Aorta (tissue), 5 donors: ENCODE results near the gene REN. TPM values are rescaled to one million over a fixed set of nuclear protein-coding genes. Genes with fewer than 3 reads are reported as not detected.

ENCODE experiments used
- ATAC-seq: fragments of 200-7000 bp; cut with Tn5 transposase; one replicate; pipeline ENCODE4 v1.9.1; 2022; ENCODE audit warnings: moderate library complexity; ENCODE audit not compliant: low FRiP score
- DNase-seq, 2 donors: peaks; one replicate each; pipeline ENCODE4 v3.0.0-alpha.2; 2020
- H3K27ac ChIP-seq, 2 donors: one replicate each; pipeline ENCODE4 v1.5.1; 2013; ENCODE audit warnings: low read length in 2 of 2, mild to moderate bottlenecking in 2 of 2, moderate library complexity in 2 of 2, control low read depth in 1 of 2, inconsistent platforms in 1 of 2, low read depth in 1 of 2
- H3K27me3 ChIP-seq, 2 donors: one replicate each; pipeline ENCODE4 v1.6.1; 2013; ENCODE audit warnings: control low read depth in 1 of 2, low read length in 1 of 2, mild to moderate bottlenecking in 1 of 2, moderate library complexity in 1 of 2; ENCODE audit not compliant: insufficient read depth in 2 of 2, control insufficient read depth in 1 of 2
- H3K36me3 ChIP-seq, 2 donors: one replicate each; pipeline ENCODE4 v1.6.1; 2013; ENCODE audit warnings: control low read depth in 1 of 2, low read length in 1 of 2, mild to moderate bottlenecking in 1 of 2; ENCODE audit not compliant: insufficient read depth in 2 of 2, control insufficient read depth in 1 of 2
- H3K4me1 ChIP-seq, 2 donors: one replicate each; pipeline ENCODE4 v1.6.1; 2013; ENCODE audit warnings: low read length in 2 of 2, control low read depth in 1 of 2, mild to moderate bottlenecking in 1 of 2, moderate library complexity in 1 of 2; ENCODE audit not compliant: insufficient read depth in 2 of 2, control insufficient read depth in 1 of 2
- H3K4me3 ChIP-seq, 2 donors: one replicate each; pipeline ENCODE4 v1.5.1; 2013; ENCODE audit warnings: low read length in 2 of 2, control low read depth in 1 of 2, mild to moderate bottlenecking in 1 of 2
- H3K9me3 ChIP-seq: one replicate; pipeline ENCODE4 v1.6.1; 2013; ENCODE audit warnings: mild to moderate bottlenecking, low read length; ENCODE audit not compliant: control insufficient read depth
- WGBS, 2 donors: extraction: QIAGEN DNeasy Blood & Tissue Kit; methylation state at CpG; one replicate each; pipeline ENCODE4 v1.1.7; 2013; 5-methylcytosine and 5-hydroxymethylcytosine counted together
- intact Hi-C, 2 donors: fragments of 100-400 bp; cut with DNase I; formaldehyde crosslinking; loops; one replicate each; pipeline versions ENCODE4 v1.14.2 to v1.15.0; 2022
- polyA plus RNA-seq, 2 donors: library from polyadenylated mRNA; stranded (reverse); fragments of 200-250 nt; gene quantifications; one replicate each; pipeline ENCODE4 v1.2.3, GENCODE V29; 2013
- total RNA-seq, 2 donors: library from RNA; stranded (reverse); fragmentation: NEBNext Ultra II Directional; extraction: Animal tissue kit (Norgen Biotek cat#: 25700); gene quantifications; one replicate each; pipeline ENCODE4 v1.2.1, GENCODE V29; 2021
- donor health status: healthy with polysubstance abuse.
- donor health status: Bipolar disorder and iron deficiency.
- donor health status: DM: no; HTN: no; CAD: no.
- donor health status: DM: no; HTN: no; CAD: no.
- donor health status: DM: yes; HTN: yes; CAD: no.

The REN gene
- total and polyA plus RNA-seq, 4 donors, result not detected

DNA sequence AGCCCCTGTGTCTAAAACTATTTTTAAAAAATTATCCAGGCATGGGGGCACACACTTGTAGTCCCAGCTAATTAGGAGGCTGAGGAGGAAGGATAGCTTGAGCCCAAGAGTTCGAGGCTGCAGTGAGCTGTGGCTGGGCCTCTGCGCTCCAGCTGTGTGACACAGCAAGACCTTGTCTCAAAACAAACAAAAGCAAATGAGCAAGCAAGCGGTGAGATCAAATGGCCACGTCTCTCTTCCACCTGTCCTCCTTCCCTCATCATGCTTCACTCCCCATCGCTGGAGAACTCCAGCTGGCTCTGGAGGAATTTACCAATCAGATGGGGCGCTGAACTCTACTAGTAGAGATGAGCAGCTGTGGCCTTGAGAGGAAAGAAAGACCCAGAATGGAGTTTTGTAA, 14.0 kb upstream of the REN start:
- Histone ChIP-seq H3K9me3 (no peaks in the 10 kb centered on the region), H3K36me3 (no peaks in the 10 kb centered on the region), H3K4me1 (no peaks in the 10 kb centered on the region), H3K27ac (no peak overlapping the region), H3K27me3 (no peaks in the 10 kb centered on the region), H3K4me3 (no peak overlapping the region)
- DNase-seq, result no peak
- intact Hi-C loops, result no loop called here
- WGBS, 2 donors, result 72 to 74% methylated on average over 6 of the region's 6 CpGs
- no peak for ATAC-seq

DNA sequence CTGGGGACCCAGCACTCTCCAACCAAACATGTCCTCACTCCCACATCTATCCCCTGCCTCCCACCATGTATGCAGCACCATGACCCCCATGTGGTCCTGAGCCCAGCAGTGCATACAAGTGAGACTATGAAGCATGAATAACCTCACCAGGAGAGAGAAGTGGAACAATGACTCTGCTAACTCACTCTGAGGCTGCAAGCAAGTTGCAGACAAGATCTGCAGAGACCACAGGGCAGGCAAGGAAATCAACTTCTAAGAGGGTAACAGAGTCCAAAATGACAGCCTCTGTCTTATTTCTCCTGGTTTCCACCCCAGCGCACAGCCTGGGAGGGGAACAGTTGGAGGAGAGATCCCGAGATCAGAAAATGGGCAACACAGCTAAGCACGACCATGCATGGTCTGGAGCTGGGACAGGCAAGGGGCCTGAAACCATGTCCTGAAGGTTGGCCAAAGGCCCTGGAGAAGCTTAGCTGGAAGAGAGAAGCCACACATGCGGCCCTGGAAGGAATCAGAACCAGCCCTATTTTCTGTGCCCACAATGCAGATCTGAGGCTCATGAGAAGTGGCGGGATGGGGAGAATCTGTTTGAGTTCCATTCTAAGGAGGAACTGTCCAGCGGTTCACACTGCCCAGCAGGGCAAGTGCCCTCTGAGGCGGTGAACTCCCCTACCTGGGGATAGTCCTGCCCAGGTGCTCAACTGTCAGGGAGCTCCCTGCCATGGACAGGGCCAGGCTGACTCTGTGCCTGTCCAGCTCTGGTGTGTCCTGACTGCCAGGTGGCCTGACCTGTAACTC, 12.5 kb upstream of the REN start:
- no peak for DNase-seq
- intact Hi-C loops, result no loop called here
- no peak overlapping the region for H3K27ac ChIP-seq
- 79 to 85% methylated on average over 7 of the region's 7 CpGs for WGBS, 2 donors
- H3K27me3 ChIP-seq, result no peaks in the 10 kb centered on the region
- ATAC-seq, result no peak
- no peak overlapping the region for H3K4me3 ChIP-seq
- no peaks in the 10 kb centered on the region for H3K36me3 ChIP-seq
- H3K9me3 ChIP-seq, result no peaks in the 10 kb centered on the region
- H3K4me1 ChIP-seq, result no peaks in the 10 kb centered on the region

DNA sequence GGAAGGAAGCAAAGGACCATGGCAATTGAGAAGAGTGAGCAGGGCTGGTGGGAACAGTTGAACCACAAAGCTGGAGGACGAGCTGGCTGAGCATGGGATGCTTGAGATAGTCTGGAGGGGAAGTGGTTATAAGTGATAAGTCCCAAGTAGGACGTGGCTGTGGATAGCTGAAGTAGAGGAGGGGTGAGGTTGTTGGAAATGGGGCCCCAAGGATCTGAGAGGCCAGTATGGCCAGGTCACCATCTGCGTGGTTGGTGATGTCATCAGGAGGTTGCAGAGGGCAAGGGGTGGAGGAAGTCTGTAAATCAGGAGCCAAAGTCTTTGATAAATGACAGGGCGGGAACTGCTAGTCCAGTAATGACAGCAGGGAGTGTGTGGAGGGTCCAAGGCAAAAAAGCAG, 11.0 kb upstream of the REN start:
- Histone ChIP-seq H3K27me3 (no peaks in the 10 kb centered on the region), H3K36me3 (no peaks in the 10 kb centered on the region), H3K4me3 (no peak overlapping the region), H3K27ac (no peak overlapping the region), H3K9me3 (no peaks in the 10 kb centered on the region), H3K4me1 (no peaks in the 10 kb centered on the region)
- DNase-seq (no peak), ATAC-seq (no peak)
- intact Hi-C loops, result no loop called here
- 40 to 45% methylated on average over 4 of the region's 4 CpGs for WGBS, 2 donors

DNA sequence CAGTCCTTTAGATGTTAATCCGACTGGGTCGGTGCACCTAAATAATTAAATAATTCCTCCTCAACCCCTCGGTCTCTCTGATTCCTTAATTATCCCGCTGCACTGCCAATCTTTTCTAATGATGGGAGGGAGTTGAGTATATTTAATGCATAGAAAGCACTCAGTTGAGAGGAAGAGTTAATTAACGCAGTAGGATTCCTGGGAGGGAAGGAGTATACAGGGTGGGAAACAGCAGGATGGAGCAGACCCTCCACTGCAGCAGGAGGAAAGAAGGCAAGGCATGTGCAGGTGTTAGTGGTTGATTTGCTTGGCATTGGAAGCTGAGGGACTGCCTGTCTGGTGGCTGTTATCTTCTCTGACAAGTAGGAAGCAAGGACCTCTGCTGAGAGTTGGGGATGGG, 9.9 kb upstream of the REN start:
- peak in 1 of 2 donors; percentile 5 for DNase-seq
- no peaks in the 10 kb centered on the region for H3K27me3 ChIP-seq

DNA sequence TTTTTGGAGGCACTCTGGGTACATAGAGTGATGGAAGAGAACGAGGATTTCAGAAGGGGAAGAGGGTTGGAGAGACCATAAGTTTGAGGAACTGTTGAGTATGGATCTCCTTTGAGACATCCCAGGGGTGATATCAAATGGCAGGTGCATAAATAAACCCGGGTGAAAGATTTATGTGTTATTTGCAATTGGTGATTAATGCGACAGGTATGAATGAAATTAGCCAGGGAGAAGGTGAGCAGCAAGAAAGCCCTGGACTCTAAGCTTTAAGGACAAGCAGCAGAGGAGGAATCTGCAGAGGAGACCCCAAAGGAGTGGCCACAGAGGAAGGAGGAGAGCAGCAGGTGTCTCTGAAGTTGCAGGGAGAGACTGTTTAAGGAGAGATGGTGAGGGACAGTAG, 8.8 kb upstream of the REN start:
- H3K4me3 ChIP-seq, result no peak overlapping the region
- peaks cover 2% of the 10 kb centered on the region for H3K9me3 ChIP-seq
- H3K27me3 ChIP-seq, result no peaks in the 10 kb centered on the region
- intact Hi-C loops, result no loop called here
- no peak for ATAC-seq
- no peaks in the 10 kb centered on the region for H3K36me3 ChIP-seq
- 70 to 78% methylated on average over 3 of the region's 3 CpGs for WGBS, 2 donors
- H3K4me1 ChIP-seq, result no peaks in the 10 kb centered on the region
- no peak for DNase-seq
- H3K27ac ChIP-seq, result no peak overlapping the region

More for the DNA sequence above, 9.9 kb upstream of the REN start:
- WGBS, 2 donors, result 77 to 82% methylated on average over 5 of the region's 5 CpGs
- Histone ChIP-seq H3K4me3 (no peak overlapping the region), H3K36me3 (no peaks in the 10 kb centered on the region), H3K4me1 (no peaks in the 10 kb centered on the region), H3K27ac (no peak overlapping the region), H3K9me3 (no peaks in the 10 kb centered on the region)
- no peak for ATAC-seq
- intact Hi-C loops, result no loop called here

DNA sequence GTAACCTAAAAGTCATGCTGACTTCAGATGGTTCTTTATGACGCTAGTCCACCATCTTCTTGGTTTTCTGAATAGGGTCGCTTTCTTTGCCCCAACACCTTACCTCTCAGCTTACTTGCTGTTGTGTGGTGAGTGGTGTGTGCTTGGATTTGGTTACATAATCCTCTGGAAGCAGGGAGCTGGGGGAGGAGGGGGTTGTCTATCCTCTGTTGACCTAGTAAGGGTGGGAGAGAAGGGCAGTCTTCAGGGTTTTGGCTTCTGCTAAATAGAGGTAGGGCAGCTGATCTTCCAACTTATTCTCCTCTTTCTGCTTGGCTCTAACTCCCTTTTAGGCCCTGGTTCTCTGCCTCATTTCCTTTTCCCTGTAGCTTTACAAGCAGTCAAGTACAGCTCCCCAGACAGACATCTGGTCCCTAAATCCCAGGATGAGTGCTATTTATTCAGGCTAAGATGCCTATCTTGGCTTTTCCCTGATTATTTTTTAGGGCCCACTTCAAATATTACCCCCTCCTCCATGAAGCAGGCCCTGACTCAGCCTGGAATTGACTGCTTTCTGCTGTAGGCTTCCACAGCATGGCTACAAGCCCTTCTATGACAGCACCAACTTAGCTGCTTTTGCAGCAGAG, 6.4 kb upstream of the REN start:
- Histone ChIP-seq H3K36me3 (no peaks in the 10 kb centered on the region), H3K4me1 (no peaks in the 10 kb centered on the region), H3K27me3 (no peaks in the 10 kb centered on the region), H3K9me3 (peaks cover 2% of the 10 kb centered on the region), H3K27ac (no peak overlapping the region), H3K4me3 (no peak overlapping the region)
- WGBS, 2 donors, result 89 to 91% methylated on average over 2 of the region's 2 CpGs
- intact Hi-C loops, result no loop called here
- ATAC-seq (no peak), DNase-seq (no peak)

DNA sequence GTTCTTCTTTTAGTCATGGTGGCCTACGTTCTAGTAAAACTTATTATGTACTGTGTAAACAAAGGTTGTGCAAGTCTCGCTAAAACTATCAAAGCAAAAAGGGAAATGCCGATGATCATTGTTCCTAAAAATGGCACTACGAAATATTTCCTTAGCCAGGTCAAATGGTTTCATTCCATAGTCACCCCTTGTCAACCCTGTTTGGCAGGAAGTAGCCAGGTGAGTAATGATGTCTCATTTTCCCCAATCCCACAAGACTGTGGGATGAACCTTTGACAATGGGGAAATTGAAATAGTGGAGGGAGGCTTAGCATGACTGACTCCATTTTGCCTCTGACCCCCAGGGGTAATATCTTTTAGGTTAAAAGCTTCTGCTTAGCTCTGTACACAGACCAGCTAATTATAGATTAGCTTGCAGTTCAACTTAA, 5.6 kb upstream of the REN start:
- peaks cover 2% of the 10 kb centered on the region for H3K9me3 ChIP-seq
- intact Hi-C loops, result no loop called here
- no peak overlapping the region for H3K27ac ChIP-seq
- no peaks in the 10 kb centered on the region for H3K27me3 ChIP-seq
- H3K4me1 ChIP-seq, result no peaks in the 10 kb centered on the region
- no peak for DNase-seq
- ATAC-seq, result no peak
- no peaks in the 10 kb centered on the region for H3K36me3 ChIP-seq
- 49 to 56% methylated on average over 4 of the region's 4 CpGs for WGBS, 2 donors
- no peak overlapping the region for H3K4me3 ChIP-seq

DNA sequence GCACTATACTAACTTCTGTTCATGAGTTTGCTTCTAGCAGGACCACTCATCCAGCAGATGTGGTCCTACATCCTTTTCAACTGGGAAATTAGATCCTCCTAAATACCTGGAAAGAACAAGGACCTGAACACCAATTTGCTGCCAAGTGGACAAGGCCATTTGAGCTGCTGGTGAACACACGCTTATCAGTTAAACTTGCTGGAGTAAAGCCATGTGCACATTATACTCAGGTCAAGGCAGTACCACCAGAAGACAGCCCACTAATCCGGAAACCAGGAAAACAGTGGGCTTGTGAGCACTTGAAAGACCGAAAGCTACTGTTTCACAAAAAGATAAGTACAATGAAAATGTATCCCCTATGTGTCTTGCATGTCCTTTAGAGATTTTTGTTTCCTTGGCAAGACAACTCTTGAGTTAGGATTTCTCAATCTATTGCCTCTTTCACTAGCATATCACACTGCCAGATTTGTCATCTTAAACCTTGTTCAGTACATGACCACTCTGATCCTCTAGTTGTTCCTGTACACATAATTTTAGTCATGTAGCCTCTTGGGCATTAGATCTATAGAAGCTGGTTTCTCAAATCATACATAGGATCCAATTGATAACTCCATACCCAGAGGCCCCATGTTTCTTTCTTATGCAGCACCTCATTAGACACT, 4.5 kb upstream of the REN start:
- peaks cover 2% of the 10 kb centered on the region for H3K9me3 ChIP-seq
- no peak overlapping the region for H3K27ac ChIP-seq
- WGBS, 2 donors, result 81 to 89% methylated on average over 3 of the region's 3 CpGs
- no peaks in the 10 kb centered on the region for H3K4me1 ChIP-seq
- ATAC-seq, result no peak
- H3K27me3 ChIP-seq, result no peaks in the 10 kb centered on the region
- DNase-seq, result peak in 1 of 2 donors; percentile 2
- peak overlapping the region in 1 of 2 donors; percentile 8 for H3K4me3 ChIP-seq
- intact Hi-C loops, result no loop called here
- H3K36me3 ChIP-seq, result no peaks in the 10 kb centered on the region
